Measurements from ENCODE around the gene C11orf42. TPM values are rescaled to one million over a fixed set of nuclear protein-coding genes. Genes with fewer than 3 reads are reported as not detected.
"Not testable (repeated sequence)": the region's sequence is repeated elsewhere in the genome, so short reads cannot be mapped to it uniquely, and the experiment has no call there.

C11orf42 gene
- total RNA-seq, 4 donors from 2014 or later, result not detected

- intact Hi-C loops (cut with DNase I; ENCODE audit: low total_unique reads), result no loop called here
- WGBS, 2 donors, result 97% methylated on average over 28 of the region's 28 CpGs
Measured at GRCh38 chr11:6240139-6240538, 34.8 kb downstream of the C11orf42 start.

DNA sequence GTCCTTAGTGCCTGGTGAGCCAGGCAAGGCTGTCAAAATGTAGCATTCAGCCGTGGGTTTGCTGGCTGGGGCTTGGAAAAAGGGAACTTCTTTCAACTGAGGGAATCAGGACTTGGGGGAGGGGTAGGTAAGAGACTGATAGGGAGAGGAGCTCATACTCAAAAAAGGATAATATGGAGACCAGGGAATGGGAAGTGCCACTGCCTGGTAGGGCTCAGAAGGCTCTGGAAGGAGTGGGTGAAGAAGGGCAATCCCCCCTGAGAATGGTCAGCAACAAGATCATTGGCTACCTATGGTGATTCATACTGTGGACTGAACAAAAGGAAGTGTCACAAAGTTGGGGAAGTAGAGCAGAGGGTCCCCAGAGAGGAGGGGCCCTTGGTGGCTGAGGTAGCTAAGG is 35.4 kb downstream of the C11orf42 start:
- DNase-seq (ENCODE audit: low spot score in 2 of 2), result no peak
- no peak overlapping the region for H3K4me3 ChIP-seq (ENCODE audit: low read depth, poor library complexity, severe bottlenecking)
- 59 to 79% methylated on average over 1 of the region's 1 CpG for WGBS, 2 donors
- intact Hi-C loops (cut with DNase I; ENCODE audit: low total_unique reads), result no loop called here
- TF ChIP-seq CTCF (IDR thresholded peaks at IDR 0.05) (no peak), POLR2A (IDR thresholded peaks at IDR 0.05) (no peak)

More at GRCh38 chr11:6240139-6240538, 34.8 kb downstream of the C11orf42 start:
- TF ChIP-seq CTCF (IDR thresholded peaks at IDR 0.05), result no peak
- TF ChIP-seq POLR2A (IDR thresholded peaks at IDR 0.05), result no peak
- DNase-seq (ENCODE audit: low spot score in 2 of 2), result no peak
- H3K4me3 ChIP-seq (ENCODE audit: low read depth, poor library complexity, severe bottlenecking), result no peak overlapping the region

- 91 to 96% methylated on average over 7 of the region's 7 CpGs for WGBS, 2 donors
- no peak overlapping the region for H3K4me3 ChIP-seq (ENCODE audit: low read depth, poor library complexity, severe bottlenecking)
- TF ChIP-seq CTCF (IDR thresholded peaks at IDR 0.05) (no peak), POLR2A (IDR thresholded peaks at IDR 0.05) (no peak)
- intact Hi-C loops (cut with DNase I; ENCODE audit: low total_unique reads), result no loop called here
- no peak for DNase-seq (ENCODE audit: low spot score in 2 of 2)
Measured at GRCh38 chr11:6241316-6241715, 36.0 kb downstream of the C11orf42 start.

DNA sequence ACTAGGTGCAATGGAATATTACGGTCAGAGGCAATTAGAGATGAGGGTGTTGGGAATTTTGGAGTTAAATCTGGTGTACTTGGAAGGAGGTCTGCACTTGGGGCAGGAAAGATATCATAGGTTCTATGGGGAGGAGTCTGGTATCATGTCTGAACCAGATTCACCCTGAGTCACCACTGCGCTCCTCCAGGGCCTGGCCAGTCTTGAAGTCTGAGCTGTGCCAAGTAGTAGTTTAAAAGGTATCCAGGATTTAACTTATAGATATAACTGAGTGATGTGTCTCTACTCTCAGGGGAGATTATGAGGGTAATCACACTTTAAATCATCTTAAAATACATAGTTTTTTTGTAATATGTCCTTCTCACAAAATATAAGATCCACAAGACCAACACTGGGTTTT is 40.2 kb downstream of the C11orf42 start:
- TF ChIP-seq POLR2A (IDR thresholded peaks at IDR 0.05) (no peak), CTCF (IDR thresholded peaks at IDR 0.05) (no peak)
- H3K4me3 ChIP-seq (ENCODE audit: low read depth, poor library complexity, severe bottlenecking), result no peak overlapping the region
- intact Hi-C loops (cut with DNase I; ENCODE audit: low total_unique reads), result no loop called here
- 63 to 70% methylated on average over 2 of the region's 2 CpGs for WGBS, 2 donors
- DNase-seq (ENCODE audit: low spot score in 2 of 2), result no peak

DNA sequence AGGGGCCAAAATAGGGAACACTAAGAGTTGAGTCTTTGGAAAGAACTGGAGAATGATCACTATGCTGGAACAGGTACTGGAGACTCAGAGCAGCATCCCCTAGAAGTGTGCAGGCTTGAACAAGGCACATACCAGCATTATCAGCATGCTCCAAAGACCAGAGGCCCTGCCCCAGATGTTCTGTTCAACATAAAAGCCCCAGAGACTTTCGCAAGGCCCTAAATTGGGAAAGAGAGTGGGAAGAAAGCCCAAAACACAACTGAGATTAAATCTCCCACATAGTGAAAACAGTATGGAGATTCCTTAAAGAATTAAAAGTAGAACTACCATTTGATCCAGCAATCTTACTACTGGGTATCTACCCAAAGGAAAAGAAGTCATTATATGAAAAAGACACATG is 42.9 kb downstream of the C11orf42 start:
- 36 to 50% methylated on average over 1 of the region's 1 CpG for WGBS, 2 donors
- no peak overlapping the region for H3K4me3 ChIP-seq (ENCODE audit: low read depth, poor library complexity, severe bottlenecking)
- no peak for TF ChIP-seq CTCF (IDR thresholded peaks at IDR 0.05)
- no peak for TF ChIP-seq POLR2A (IDR thresholded peaks at IDR 0.05)
- DNase-seq (ENCODE audit: low spot score in 2 of 2), result no peak
- intact Hi-C loops (cut with DNase I; ENCODE audit: low total_unique reads), result no loop called here

DNA sequence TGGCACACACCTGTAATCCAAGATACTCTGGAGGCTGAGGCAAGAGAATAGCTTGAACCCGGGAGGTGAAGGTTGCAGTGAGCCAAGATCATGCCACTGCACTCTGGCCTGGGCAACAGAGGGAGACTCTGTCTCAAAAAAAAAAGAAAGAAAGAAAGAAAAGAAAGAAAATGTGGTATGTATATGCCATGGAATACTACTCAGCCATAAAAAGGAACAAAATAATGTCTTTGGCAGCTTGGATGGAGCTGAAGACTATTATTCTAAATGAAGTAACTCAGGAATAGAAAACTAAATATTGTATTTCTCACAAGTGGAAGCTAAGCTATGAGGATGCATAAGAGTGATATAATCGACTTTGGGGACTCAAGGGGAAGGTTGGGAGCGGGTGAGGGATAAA is 43.5 kb downstream of the C11orf42 start:
- H3K4me3 ChIP-seq (ENCODE audit: low read depth, poor library complexity, severe bottlenecking); DNase-seq (ENCODE audit: low spot score in 2 of 2); intact Hi-C loops (cut with DNase I; ENCODE audit: low total_unique reads): not testable (repeated sequence)
- WGBS, 2 donors, result 74 to 79% methylated on average over 3 of the region's 3 CpGs
